ENCODE data around the gene ZNF408.
"Not testable (repeated sequence)": the region's sequence is repeated elsewhere in the genome, so short reads cannot be mapped to it uniquely, and the experiment has no call there.

Gene ZNF408

GRCh38 chr11:46700241-46701077 is at the start of gene ZNF408, which contains the start of gene ARHGAP1:
TSS of gene ZNF408 (plus strand) at chr11:46701031. CDS start at chr11:46701048, 17 bp downstream.
TSS of gene ARHGAP1 (minus strand) at chr11:46700619. CDS start at chr11:46696107, 4,512 bp downstream.
- in situ Hi-C loops (cut with MboI; ENCODE audit: low sequenced_read_pairs), result no loop called here

- in situ Hi-C loops (cut with MboI; ENCODE audit: low sequenced_read_pairs), result no loop called here
Measured at GRCh38 chr11:46655631-46656030, 45.2 kb upstream of the ZNF408 start.

GRCh38 chr11:46657186-46657585 is 43.6 kb upstream of the ZNF408 start:
- in situ Hi-C loops (cut with MboI; ENCODE audit: low sequenced_read_pairs), result no loop called here

GRCh38 chr11:46658259-46658658 is 42.6 kb upstream of the ZNF408 start:
- in situ Hi-C loops (cut with MboI; ENCODE audit: low sequenced_read_pairs), result no loop called here

GRCh38 chr11:46659908-46660307 is 40.9 kb upstream of the ZNF408 start:
- in situ Hi-C loops (cut with MboI; ENCODE audit: low sequenced_read_pairs), result no loop called here

GRCh38 chr11:46661836-46662235 is 39.0 kb upstream of the ZNF408 start:
- in situ Hi-C loops (cut with MboI; ENCODE audit: low sequenced_read_pairs), result no loop called here

GRCh38 chr11:46662366-46662765 is 38.5 kb upstream of the ZNF408 start:
- in situ Hi-C loops (cut with MboI; ENCODE audit: low sequenced_read_pairs), result no loop called here

- in situ Hi-C loops (cut with MboI; ENCODE audit: low sequenced_read_pairs), result no loop called here
Measured at GRCh38 chr11:46663277-46663940, 37.4 kb upstream of the ZNF408 start.

GRCh38 chr11:46664612-46665011 is 36.2 kb upstream of the ZNF408 start:
- in situ Hi-C loops (cut with MboI; ENCODE audit: low sequenced_read_pairs), result no loop called here

- in situ Hi-C loops (cut with MboI; ENCODE audit: low sequenced_read_pairs), result no loop called here
Measured at GRCh38 chr11:46665356-46665755, 35.5 kb upstream of the ZNF408 start.

GRCh38 chr11:46666516-46666915 is 34.3 kb upstream of the ZNF408 start:
- in situ Hi-C loops (cut with MboI; ENCODE audit: low sequenced_read_pairs), result no loop called here

- in situ Hi-C loops (cut with MboI; ENCODE audit: low sequenced_read_pairs), result no loop called here
Measured at GRCh38 chr11:46667043-46667481, 33.8 kb upstream of the ZNF408 start.

- in situ Hi-C loops (cut with MboI; ENCODE audit: low sequenced_read_pairs), result no loop called here
Measured at GRCh38 chr11:46668480-46669085, 32.2 kb upstream of the ZNF408 start.

- in situ Hi-C loops (cut with MboI; ENCODE audit: low sequenced_read_pairs), result no loop called here
Measured at GRCh38 chr11:46669711-46670139, 31.1 kb upstream of the ZNF408 start.

GRCh38 chr11:46670521-46670920 is 30.3 kb upstream of the ZNF408 start:
- in situ Hi-C loops (cut with MboI; ENCODE audit: low sequenced_read_pairs), result not testable (repeated sequence)

- in situ Hi-C loops (cut with MboI; ENCODE audit: low sequenced_read_pairs), result no loop called here
Measured at GRCh38 chr11:46671958-46672315, 28.9 kb upstream of the ZNF408 start.

- in situ Hi-C loops (cut with MboI; ENCODE audit: low sequenced_read_pairs), result no loop called here
Measured at GRCh38 chr11:46672381-46672839, 28.4 kb upstream of the ZNF408 start.

- in situ Hi-C loops (cut with MboI; ENCODE audit: low sequenced_read_pairs), result no loop called here
Measured at GRCh38 chr11:46673713-46674462, 26.9 kb upstream of the ZNF408 start.

- in situ Hi-C loops (cut with MboI; ENCODE audit: low sequenced_read_pairs), result no loop called here
Measured at GRCh38 chr11:46674463-46675287, 26.2 kb upstream of the ZNF408 start.

GRCh38 chr11:46675288-46675851 is 25.5 kb upstream of the ZNF408 start:
- in situ Hi-C loops (cut with MboI; ENCODE audit: low sequenced_read_pairs), result no loop called here
